ENCODE data around the gene C4BPB.

C4BPB gene

GRCh38 chr1:207115269-207115668, 26.6 kb downstream of the C4BPB start:
- TF ChIP-seq CTCF (conservative IDR thresholded peaks at IDR 0.05; ENCODE audit: low read length): no peak
- no peak overlapping the region for H3K4me3 ChIP-seq (ENCODE audit: low read length)
- DNase-seq (ENCODE audit: low read depth): peak; percentile 6

GRCh38 chr1:207124389-207124788, 35.7 kb downstream of the C4BPB start:
- no peak for DNase-seq (ENCODE audit: low read depth)
- TF ChIP-seq CTCF (conservative IDR thresholded peaks at IDR 0.05; ENCODE audit: low read length): no peak
- no peak overlapping the region for H3K4me3 ChIP-seq (ENCODE audit: low read length)

- no peak for DNase-seq (ENCODE audit: low read depth)
- TF ChIP-seq CTCF (conservative IDR thresholded peaks at IDR 0.05; ENCODE audit: low read length): no peak
Measured at GRCh38 chr1:207128336-207128921, 39.8 kb downstream of the C4BPB start.

GRCh38 chr1:207129053-207129452, 40.4 kb downstream of the C4BPB start:
- no peak for DNase-seq (ENCODE audit: low read depth)
- TF ChIP-seq CTCF (conservative IDR thresholded peaks at IDR 0.05; ENCODE audit: low read length): no peak
- H3K4me3 ChIP-seq (ENCODE audit: low read length): no peak overlapping the region

More at GRCh38 chr1:207128336-207128921, 39.8 kb downstream of the C4BPB start:
- no peak overlapping the region for H3K4me3 ChIP-seq (ENCODE audit: low read length)

GRCh38 chr1:207130252-207131036, 41.8 kb downstream of the C4BPB start:
- TF ChIP-seq CTCF (conservative IDR thresholded peaks at IDR 0.05; ENCODE audit: low read length): no peak
- DNase-seq (ENCODE audit: low read depth): no peak
- H3K4me3 ChIP-seq (ENCODE audit: low read length): no peak overlapping the region

GRCh38 chr1:207131163-207131562, 42.5 kb downstream of the C4BPB start:
- no peak for DNase-seq (ENCODE audit: low read depth)
- H3K4me3 ChIP-seq (ENCODE audit: low read length): no peak overlapping the region
- no peak for TF ChIP-seq CTCF (conservative IDR thresholded peaks at IDR 0.05; ENCODE audit: low read length)

- no peak overlapping the region for H3K4me3 ChIP-seq (ENCODE audit: low read length)
- TF ChIP-seq CTCF (conservative IDR thresholded peaks at IDR 0.05; ENCODE audit: low read length): no peak
- no peak for DNase-seq (ENCODE audit: low read depth)
Measured at GRCh38 chr1:207134581-207134980, 45.9 kb downstream of the C4BPB start.

Measured in AG10803 (cell line).